Right lobe of liver (tissue), 4 donors: ENCODE results near the gene PCDHA1.

Experiments
- POLR2A ChIP-seq: fragments of 450-650 bp; IDR thresholded peaks from one replicate; pipeline ENCODE4 v1.6.1; 2017; ENCODE audit warnings: antibody characterized with exemption, mild to moderate bottlenecking
- TF ChIP-seq, protein P1 (sequence below), 4 donors: fragments of 200-600 bp in 3 of 4; fragments of 450-650 bp in 1 of 4; IDR thresholded peaks; one replicate each; pipeline versions ENCODE4 v1.5.1 to v1.8.0; 2016 to 2022; ENCODE audit warnings: antibody characterized with exemption in 4 of 4, mild to moderate bottlenecking in 2 of 4
- donor health status: DM: no; HTN: no; CAD: no.
- donor health status: DM: no; HTN: no; CAD: no.
- donor health status: DM: no; HTN: yes; CAD: no.

GRCh38 chr5:141002605-141002965 is 216.6 kb downstream of the PCDHA1 start:
- TF ChIP-seq, protein P1, sequence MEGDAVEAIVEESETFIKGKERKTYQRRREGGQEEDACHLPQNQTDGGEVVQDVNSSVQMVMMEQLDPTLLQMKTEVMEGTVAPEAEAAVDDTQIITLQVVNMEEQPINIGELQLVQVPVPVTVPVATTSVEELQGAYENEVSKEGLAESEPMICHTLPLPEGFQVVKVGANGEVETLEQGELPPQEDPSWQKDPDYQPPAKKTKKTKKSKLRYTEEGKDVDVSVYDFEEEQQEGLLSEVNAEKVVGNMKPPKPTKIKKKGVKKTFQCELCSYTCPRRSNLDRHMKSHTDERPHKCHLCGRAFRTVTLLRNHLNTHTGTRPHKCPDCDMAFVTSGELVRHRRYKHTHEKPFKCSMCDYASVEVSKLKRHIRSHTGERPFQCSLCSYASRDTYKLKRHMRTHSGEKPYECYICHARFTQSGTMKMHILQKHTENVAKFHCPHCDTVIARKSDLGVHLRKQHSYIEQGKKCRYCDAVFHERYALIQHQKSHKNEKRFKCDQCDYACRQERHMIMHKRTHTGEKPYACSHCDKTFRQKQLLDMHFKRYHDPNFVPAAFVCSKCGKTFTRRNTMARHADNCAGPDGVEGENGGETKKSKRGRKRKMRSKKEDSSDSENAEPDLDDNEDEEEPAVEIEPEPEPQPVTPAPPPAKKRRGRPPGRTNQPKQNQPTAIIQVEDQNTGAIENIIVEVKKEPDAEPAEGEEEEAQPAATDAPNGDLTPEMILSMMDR (IDR thresholded peaks at IDR 0.05): no peak
- TF ChIP-seq POLR2A: no peak
